HepG2 (cell line): ENCODE measurements around the gene ZNF747. TPM values are rescaled to one million over a fixed set of nuclear protein-coding genes. Genes with fewer than 3 reads are reported as not detected.
A peak's percentile ranks its signal among the peaks of the same experiment; 100 is the strongest.

Experiments used
- BRCA1 ChIP-seq: sonication (generic); formaldehyde crosslinking; IDR thresholded peaks from 2 replicates; pipeline ENCODE4 v1.4.0; 2020; ENCODE audit warnings: missing genetic modification reagents
- CBX5 ChIP-seq: sonication (generic); formaldehyde crosslinking; IDR thresholded peaks from 2 replicates; pipeline ENCODE4 v1.4.0; 2020; ENCODE audit warnings: missing genetic modification reagents, borderline replicate concordance
- EZH2 ChIP-seq: conservative IDR thresholded peaks from 2 replicates; pipeline ENCODE4 v1.6.1; 2012; ENCODE audit warnings: mild to moderate bottlenecking, low read depth, low read length, moderate library complexity
- HOMEZ ChIP-seq: IDR thresholded peaks from 2 replicates; pipeline ENCODE4 v1.6.1; 2016; ENCODE audit warnings: low read depth
- NFIB ChIP-seq: sonication (generic); formaldehyde crosslinking; IDR thresholded peaks from 2 replicates; pipeline ENCODE4 v1.9.0; 2021; ENCODE audit warnings: missing genetic modification reagents, mild to moderate bottlenecking, borderline replicate concordance
- PATZ1 ChIP-seq: sonication (generic); formaldehyde crosslinking; IDR thresholded peaks from 2 replicates; pipeline ENCODE4 v1.4.0; 2020; ENCODE audit warnings: missing genetic modification reagents
- TGIF2 ChIP-seq: IDR thresholded peaks from 2 replicates; pipeline ENCODE4 v1.6.1; 2016; ENCODE audit warnings: control low read depth, missing compliant biosample characterization
- TRIM22 ChIP-seq: fragments of 450-650 bp; IDR thresholded peaks from 2 replicates; pipeline ENCODE4 v1.6.1; 2017
- ZBTB44 ChIP-seq: sonication (generic); formaldehyde crosslinking; IDR thresholded peaks from 2 replicates; pipeline ENCODE4 v1.4.0; 2020; ENCODE audit warnings: missing genetic modification reagents
- ZIK1 ChIP-seq: sonication (generic); formaldehyde crosslinking; IDR thresholded peaks from 2 replicates; pipeline ENCODE4 v1.5.0; 2020; ENCODE audit warnings: mild to moderate bottlenecking, low read depth, missing genetic modification reagents, borderline replicate concordance
- ZNF572 ChIP-seq: sonication (generic); formaldehyde crosslinking; IDR thresholded peaks from 2 replicates; pipeline ENCODE4 v1.5.1; 2020; ENCODE audit warnings: mild to moderate bottlenecking, missing genetic modification reagents
- ZNF616 ChIP-seq: sonication (generic); formaldehyde crosslinking; IDR thresholded peaks from 2 replicates; pipeline ENCODE4 v1.5.0; 2020; ENCODE audit warnings: low read depth, mild to moderate bottlenecking, missing genetic modification reagents
- ZNF687 ChIP-seq: sonication (generic); formaldehyde crosslinking; IDR thresholded peaks from 2 replicates; pipeline ENCODE4 v1.5.1; 2020; ENCODE audit warnings: mild to moderate bottlenecking, missing genetic modification reagents, moderate library complexity
- ZNF776 ChIP-seq: sonication (generic); formaldehyde crosslinking; IDR thresholded peaks from 2 replicates; pipeline ENCODE4 v1.4.0; 2020; ENCODE audit warnings: mild to moderate bottlenecking, missing genetic modification reagents
- polyA plus RNA-seq, 8 experiments: library from polyadenylated mRNA; depleted of rRNA in 3 of 8; stranded (reverse) in 7 of 8; unstranded in 1 of 8; fragments of >200 nt; fragmentation: Illumina TruSeq in 4 of 8; extraction: Trizol in 4 of 8; gene quantifications; 2 replicates each; pipeline versions ENCODE4 v1.2.1 to v1.2.3, GENCODE V29; 2011 to 2016; ENCODE audit warnings: low read depth in 4 of 8, missing spikeins in 1 of 8, mixed read lengths in 1 of 8; ENCODE audit not compliant: insufficient read depth in 1 of 8
- total RNA-seq, 5 experiments: library from RNA; depleted of rRNA; stranded (reverse); fragments of >200 nt; fragmentation: Illumina TruSeq; extraction: Trizol; gene quantifications; 2 replicates each; pipeline ENCODE4 v1.2.3, GENCODE V29; 2016; ENCODE audit warnings: low read depth in 1 of 5
- TF ChIP-seq, protein P1 (sequence below): sonication (generic); formaldehyde crosslinking; conservative IDR thresholded peaks from 2 replicates; pipeline ENCODE4 v1.4.0; 2020; ENCODE audit warnings: missing genetic modification reagents

The ZNF747 gene
- total and polyA plus RNA-seq, 2 of the 13 experiments (the other 11 are each of a cell fraction or from before 2014, with no cell fraction given), result 7.2 to 10.2 TPM

DNA sequence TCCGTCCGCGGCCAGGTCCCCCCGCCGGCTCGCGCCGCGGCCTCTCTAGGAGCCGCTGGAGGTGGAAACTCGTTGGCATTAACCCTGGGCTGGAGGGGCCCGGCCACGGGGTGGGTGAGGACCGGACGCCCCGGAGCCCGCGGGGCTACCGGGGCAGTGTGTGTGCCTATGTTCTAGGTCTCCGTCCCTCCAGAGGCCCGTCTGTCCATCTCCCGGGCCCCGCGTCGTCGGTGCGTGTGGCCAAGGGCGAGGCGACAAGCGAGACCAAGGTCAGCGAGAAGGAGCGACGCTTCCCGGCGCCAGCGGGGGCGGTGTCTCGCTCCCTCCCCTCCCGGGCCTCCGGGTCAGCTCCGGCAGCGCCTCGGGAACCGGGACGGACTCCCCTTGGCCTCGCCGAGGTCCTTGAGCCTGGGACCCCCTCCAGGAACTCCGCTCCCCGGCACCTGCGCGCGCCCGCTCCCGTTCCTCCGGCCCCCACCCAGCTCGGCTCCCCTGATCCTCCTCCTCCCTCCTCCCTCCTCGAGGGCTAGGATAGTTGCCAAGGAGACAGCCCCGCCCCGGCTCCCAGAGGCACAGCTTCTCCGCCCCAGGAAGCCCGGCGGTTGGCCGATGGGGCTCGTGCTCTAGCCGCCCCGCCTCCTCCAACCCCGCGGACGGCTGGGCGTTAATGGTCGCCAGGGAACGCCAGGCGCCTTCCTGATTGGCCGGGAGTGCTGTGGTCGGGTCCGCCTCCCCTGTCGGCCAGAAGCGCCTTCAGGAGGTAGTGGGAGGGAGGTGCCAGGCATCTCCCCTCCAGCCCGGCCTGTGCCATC lies 7.6 kb downstream of the ZNF747 start (continued):
- TF ChIP-seq TRIM22 (no peak), HOMEZ (no peak; the same call in 1 of the 2 replicates), ZNF616 (peak; percentile 62; the same call in 1 of the 2 replicates), ZBTB44 (CRISPR knock-in tag) (no peak), BRCA1 (CRISPR knock-in tag) (no peak; the same call in 1 of the 2 replicates), CBX5 (no peak), ZNF572 (CRISPR knock-in tag) (peak; percentile 65; the same call in 1 of the 2 replicates), PATZ1 (CRISPR knock-in tag) (peak; percentile 78), ZNF687 (peak; percentile 78), TGIF2 (peak; percentile 19; the same call in 1 of the 2 replicates), ZIK1 (CRISPR knock-in tag) (no peak; the same call in 1 of the 2 replicates), EZH2 (no peak), ZNF776 (no peak; the same call in 1 of the 2 replicates), NFIB (no peak)
- TF ChIP-seq, protein P1, sequence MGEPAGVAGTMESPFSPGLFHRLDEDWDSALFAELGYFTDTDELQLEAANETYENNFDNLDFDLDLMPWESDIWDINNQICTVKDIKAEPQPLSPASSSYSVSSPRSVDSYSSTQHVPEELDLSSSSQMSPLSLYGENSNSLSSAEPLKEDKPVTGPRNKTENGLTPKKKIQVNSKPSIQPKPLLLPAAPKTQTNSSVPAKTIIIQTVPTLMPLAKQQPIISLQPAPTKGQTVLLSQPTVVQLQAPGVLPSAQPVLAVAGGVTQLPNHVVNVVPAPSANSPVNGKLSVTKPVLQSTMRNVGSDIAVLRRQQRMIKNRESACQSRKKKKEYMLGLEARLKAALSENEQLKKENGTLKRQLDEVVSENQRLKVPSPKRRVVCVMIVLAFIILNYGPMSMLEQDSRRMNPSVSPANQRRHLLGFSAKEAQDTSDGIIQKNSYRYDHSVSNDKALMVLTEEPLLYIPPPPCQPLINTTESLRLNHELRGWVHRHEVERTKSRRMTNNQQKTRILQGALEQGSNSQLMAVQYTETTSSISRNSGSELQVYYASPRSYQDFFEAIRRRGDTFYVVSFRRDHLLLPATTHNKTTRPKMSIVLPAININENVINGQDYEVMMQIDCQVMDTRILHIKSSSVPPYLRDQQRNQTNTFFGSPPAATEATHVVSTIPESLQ (CRISPR knock-in tag), result no peak
